Coronary artery (tissue), 2 donors: Measurements from ENCODE around the gene VPS13D.

Source experiments
- DNase-seq: peaks from one replicate; pipeline ENCODE4 v3.0.0-alpha.2; 2017; ENCODE audit warnings: low spot score
- H3K27ac ChIP-seq, 2 donors: fragments of 200-600 bp; sonication (generic); one replicate each; pipeline ENCODE4 v1.5.1; 2016 to 2019
- H3K4me3 ChIP-seq: fragments of 200-600 bp; sonication (generic); 2 replicates; pipeline ENCODE4 v1.5.1; 2016; ENCODE audit warnings: mild to moderate bottlenecking, moderate library complexity
- TF ChIP-seq, protein P1 (sequence below): fragments of 200-600 bp; sonication (generic); IDR thresholded peaks from one replicate; pipeline ENCODE4 v1.5.1; 2019; ENCODE audit warnings: antibody characterized with exemption

Gene VPS13D

DNA sequence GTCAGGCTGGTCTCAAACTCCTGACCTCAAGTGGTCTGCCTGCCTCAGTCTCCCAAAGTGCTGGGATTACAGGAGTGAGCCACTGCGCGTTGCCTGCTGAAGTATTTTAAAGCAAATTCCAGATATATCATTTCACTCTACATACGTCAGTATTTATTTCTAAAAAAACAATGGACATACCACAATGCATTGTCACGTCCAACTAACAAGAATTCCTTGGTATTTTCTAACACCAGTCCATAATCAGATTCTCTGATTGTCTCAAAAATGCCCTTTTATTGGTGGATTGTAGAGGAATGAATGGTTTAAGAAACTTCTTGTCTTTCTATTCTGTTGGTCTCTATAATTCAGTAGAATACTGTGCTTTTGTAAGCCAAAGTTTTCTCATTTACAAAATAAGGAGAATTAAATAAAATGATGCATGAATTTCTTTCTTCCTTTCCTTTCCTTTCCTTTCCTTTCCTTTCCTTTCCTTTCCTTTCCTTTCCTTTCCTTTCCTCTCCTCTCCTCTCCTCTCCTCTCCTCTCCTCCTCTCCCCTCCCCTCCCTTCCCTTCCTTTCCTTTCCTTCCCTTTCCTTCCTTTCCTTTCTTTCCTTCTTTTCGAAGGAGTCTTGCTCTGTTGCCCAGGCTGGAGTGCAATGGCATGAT lies 55.8 kb downstream of the VPS13D start:
- no peak overlapping the region for H3K27ac ChIP-seq
- no peak overlapping the region for H3K4me3 ChIP-seq
- TF ChIP-seq, protein P1, sequence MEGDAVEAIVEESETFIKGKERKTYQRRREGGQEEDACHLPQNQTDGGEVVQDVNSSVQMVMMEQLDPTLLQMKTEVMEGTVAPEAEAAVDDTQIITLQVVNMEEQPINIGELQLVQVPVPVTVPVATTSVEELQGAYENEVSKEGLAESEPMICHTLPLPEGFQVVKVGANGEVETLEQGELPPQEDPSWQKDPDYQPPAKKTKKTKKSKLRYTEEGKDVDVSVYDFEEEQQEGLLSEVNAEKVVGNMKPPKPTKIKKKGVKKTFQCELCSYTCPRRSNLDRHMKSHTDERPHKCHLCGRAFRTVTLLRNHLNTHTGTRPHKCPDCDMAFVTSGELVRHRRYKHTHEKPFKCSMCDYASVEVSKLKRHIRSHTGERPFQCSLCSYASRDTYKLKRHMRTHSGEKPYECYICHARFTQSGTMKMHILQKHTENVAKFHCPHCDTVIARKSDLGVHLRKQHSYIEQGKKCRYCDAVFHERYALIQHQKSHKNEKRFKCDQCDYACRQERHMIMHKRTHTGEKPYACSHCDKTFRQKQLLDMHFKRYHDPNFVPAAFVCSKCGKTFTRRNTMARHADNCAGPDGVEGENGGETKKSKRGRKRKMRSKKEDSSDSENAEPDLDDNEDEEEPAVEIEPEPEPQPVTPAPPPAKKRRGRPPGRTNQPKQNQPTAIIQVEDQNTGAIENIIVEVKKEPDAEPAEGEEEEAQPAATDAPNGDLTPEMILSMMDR: no peak
- no peak for DNase-seq

DNA sequence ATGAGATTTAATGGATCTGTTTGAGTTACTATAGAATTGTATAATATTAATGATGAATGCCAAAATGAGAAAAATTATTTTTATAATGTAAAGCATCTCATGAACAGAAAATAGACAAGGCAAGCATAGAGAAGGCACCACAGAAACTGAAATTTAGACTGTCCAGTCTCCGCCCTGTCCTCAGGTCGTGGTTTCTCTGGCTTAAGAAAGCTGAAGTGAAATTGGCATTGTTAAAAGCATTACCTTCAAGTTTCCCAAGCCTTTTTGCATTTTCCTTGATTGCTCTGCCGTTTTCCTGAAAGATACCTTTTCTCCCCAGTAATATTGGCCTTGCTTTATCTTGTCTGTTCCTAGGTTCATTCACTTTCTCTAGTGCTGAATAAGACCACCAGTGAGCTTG lies 58.0 kb downstream of the VPS13D start:
- Histone ChIP-seq H3K4me3 (no peak overlapping the region), H3K27ac (no peak overlapping the region)
- TF ChIP-seq, protein P1: no peak
- no peak for DNase-seq

DNA sequence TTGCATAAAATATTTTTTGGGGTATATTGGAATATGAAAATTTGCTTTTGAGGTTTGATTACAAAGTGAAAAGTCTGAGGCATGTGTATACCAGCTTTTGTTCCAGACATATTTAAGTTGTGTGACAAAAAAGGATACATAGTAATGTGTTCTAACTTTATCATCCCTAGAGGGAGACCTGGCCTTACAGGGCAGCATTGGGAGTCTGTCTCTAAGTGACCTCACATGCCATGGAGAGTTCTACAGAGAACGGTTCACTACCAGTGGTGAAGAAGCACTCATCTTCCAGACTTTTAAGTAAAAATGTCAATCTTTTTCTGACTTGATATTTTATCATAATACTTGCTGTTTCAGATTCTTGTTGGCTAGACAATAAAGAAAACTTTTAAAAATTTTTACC lies 61.0 kb downstream of the VPS13D start:
- no peak overlapping the region for H3K27ac ChIP-seq
- no peak for DNase-seq
- no peak overlapping the region for H3K4me3 ChIP-seq
- TF ChIP-seq, protein P1: no peak

DNA sequence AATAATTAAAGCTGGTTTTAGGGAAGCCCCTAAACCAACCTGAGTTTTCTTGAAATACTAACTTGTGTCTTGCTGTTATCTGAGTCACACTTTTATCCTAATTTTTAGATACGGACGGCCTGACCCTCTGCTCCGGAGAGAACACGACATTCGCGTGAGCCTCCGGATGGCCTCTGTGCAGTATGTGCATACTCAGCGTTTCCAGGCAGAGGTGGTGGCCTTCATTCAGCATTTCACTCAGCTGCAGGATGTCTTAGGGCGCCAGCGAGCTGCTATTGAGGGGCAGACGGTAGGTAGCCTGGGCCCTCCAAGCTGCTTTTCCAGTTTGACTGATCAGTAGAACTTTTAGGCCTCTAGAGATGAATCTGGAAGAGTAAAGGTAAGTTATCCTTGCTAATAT lies 63.6 kb downstream of the VPS13D start:
- H3K27ac ChIP-seq: no peak overlapping the region
- H3K4me3 ChIP-seq: no peak overlapping the region
- DNase-seq: no peak

DNA sequence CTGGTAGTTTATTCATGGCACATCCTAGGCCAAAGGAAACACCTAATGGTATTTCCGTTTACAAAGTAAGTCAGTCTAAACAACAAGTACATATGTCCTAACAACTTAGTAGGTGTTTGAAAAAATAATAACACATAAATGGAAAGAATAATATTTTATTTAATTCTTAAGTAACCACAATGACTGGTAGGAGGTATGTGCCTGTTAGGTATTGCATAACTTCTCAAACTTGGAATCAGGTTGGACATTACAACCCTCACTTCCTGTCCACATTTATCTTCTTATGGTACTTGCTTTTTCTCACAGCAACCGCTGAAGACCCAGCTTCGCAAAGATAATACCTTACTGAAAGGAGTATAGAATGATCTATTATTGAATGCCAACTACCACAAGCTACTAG lies 64.2 kb downstream of the VPS13D start:
- no peak overlapping the region for H3K27ac ChIP-seq
- DNase-seq: no peak
- TF ChIP-seq, protein P1: no peak
- no peak overlapping the region for H3K4me3 ChIP-seq

More for the DNA sequence above, 63.6 kb downstream of the VPS13D start:
- TF ChIP-seq, protein P1: no peak

DNA sequence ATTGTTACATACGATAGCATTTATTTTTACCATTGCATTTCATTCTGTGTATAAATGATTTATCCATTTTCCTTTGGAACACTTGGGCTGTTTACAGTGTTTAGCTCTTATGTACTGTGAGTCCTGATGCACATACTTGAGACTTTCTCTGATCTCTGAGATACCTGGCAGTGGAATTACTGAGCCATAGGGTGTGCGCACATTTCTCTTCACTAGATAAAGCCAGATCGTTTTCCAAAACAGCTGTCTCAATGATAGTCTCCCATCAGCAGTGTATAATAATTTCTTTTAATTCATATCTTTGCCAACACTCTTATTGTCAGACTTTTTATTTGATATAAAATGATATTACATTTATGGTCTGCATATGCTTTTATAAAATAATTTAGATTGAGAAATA lies 66.2 kb downstream of the VPS13D start:
- DNase-seq: no peak
- no peak overlapping the region for H3K27ac ChIP-seq
- TF ChIP-seq, protein P1: no peak
- H3K4me3 ChIP-seq: no peak overlapping the region

DNA sequence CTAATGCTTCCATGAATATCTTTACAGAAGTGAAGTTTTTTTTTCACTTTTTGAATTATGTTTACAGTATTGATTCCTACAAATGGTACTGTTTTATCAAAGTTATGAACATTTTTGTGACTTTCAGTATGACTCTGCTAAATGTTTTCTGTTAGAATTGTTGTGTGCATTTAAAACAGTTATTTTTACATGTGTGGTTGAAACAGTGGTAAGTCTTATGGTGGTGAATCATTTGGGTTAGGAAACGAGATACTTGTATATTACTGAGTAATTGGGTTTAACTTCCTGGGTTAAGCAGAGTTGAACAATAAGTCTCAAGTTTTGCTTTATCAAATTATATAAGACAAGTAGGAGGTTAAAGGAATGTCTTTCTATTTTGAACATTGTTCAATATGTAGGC lies 66.8 kb downstream of the VPS13D start:
- no peak for DNase-seq
- no peak overlapping the region for H3K4me3 ChIP-seq
- H3K27ac ChIP-seq: no peak overlapping the region
- TF ChIP-seq, protein P1: no peak
